Spleen (tissue), 11 donors: ENCODE measurements around the gene RNF103. TPM values are rescaled to one million over a fixed set of nuclear protein-coding genes. Genes with fewer than 3 reads are reported as not detected.

Experiments used
- DNase-seq: peaks from one replicate; pipeline ENCODE4 v3.0.0-alpha.2; 2020
- H3K27ac ChIP-seq, 8 donors: fragments of 200-600 bp; sonication (generic) in 7 of 8; 1 replicate in 4 of 8; 2 replicates in 4 of 8; pipeline versions ENCODE4 v1.5.0 to v1.8.0; 2016 to 2021; ENCODE audit warnings: inconsistent platforms in 4 of 8, mild to moderate bottlenecking in 4 of 8, moderate library complexity in 1 of 8
- H3K27me3 ChIP-seq, 7 donors: fragments of 200-600 bp; sonication (generic) in 6 of 7; replicated peaks in 1 of 7; 1 replicate in 4 of 7; 2 replicates in 3 of 7; pipeline versions ENCODE4 v1.5.0 to v1.8.0; 2016 to 2021; ENCODE audit warnings: inconsistent platforms in 3 of 7, mild to moderate bottlenecking in 1 of 7
- H3K36me3 ChIP-seq, 6 donors: fragments of 200-600 bp; sonication (generic) in 5 of 6; 1 replicate in 4 of 6; 2 replicates in 2 of 6; pipeline versions ENCODE4 v1.5.0 to v1.8.0; 2016 to 2021; ENCODE audit warnings: inconsistent platforms in 2 of 6
- H3K4me1 ChIP-seq, 6 donors: fragments of 200-600 bp; sonication (generic) in 5 of 6; 1 replicate in 3 of 6; 2 replicates in 3 of 6; pipeline versions ENCODE4 v1.5.0 to v1.8.0; 2016 to 2021; ENCODE audit warnings: inconsistent platforms in 3 of 6
- H3K4me3 ChIP-seq, 8 donors: fragments of 200-600 bp; sonication (generic) in 7 of 8; 1 replicate in 4 of 8; 2 replicates in 4 of 8; pipeline versions ENCODE4 v1.5.0 to v1.8.0; 2016 to 2021; ENCODE audit warnings: inconsistent platforms in 4 of 8, mild to moderate bottlenecking in 4 of 8, moderate library complexity in 2 of 8
- H3K9me3 ChIP-seq, 8 donors: fragments of 200-600 bp; sonication (generic) in 7 of 8; 1 replicate in 4 of 8; 2 replicates in 4 of 8; pipeline versions ENCODE4 v1.5.0 to v1.8.0; 2016 to 2021; ENCODE audit warnings: inconsistent platforms in 4 of 8
- CTCF ChIP-seq, 11 experiments: fragments of 200-600 bp in 7 of 11; fragments of 450-650 bp in 4 of 11; sonication (generic) in 4 of 11; IDR thresholded peaks in 8 of 11; conservative IDR thresholded peaks in 3 of 11; 1 replicate in 7 of 11; 2 replicates in 4 of 11; pipeline versions ENCODE4 v1.4.0 to v1.8.0; 2016 to 2021; ENCODE audit warnings: antibody characterized with exemption in 11 of 11, inconsistent platforms in 4 of 11, mild to moderate bottlenecking in 1 of 11
- POLR2A ChIP-seq, 3 donors: fragments of 450-650 bp; IDR thresholded peaks; one replicate each; pipeline ENCODE4 v1.5.1; 2017; ENCODE audit warnings: antibody characterized with exemption in 3 of 3, mild to moderate bottlenecking in 1 of 3
- POLR2AphosphoS5 ChIP-seq, 3 donors: sonication (generic); formaldehyde crosslinking; IDR thresholded peaks; one replicate each; pipeline ENCODE4 v1.5.1; 2017; ENCODE audit warnings: antibody characterized with exemption in 3 of 3
- WGBS, 5 donors: extraction: QIAGEN DNeasy Blood & Tissue Kit in 3 of 5; methylation state at CpG; one replicate each; pipeline versions ENCODE4 v1.1.5 to v1.1.7; 2013 to 2018; 5-methylcytosine and 5-hydroxymethylcytosine counted together
- intact Hi-C: fragments of 100-400 bp; cut with DNase I; formaldehyde crosslinking; loops from one replicate; pipeline ENCODE4 v1.15.0; 2023; ENCODE audit warnings: low total_unique reads
- polyA plus RNA-seq, 3 donors: library from polyadenylated mRNA; stranded (reverse); fragments of 200-250 nt; gene quantifications; one replicate each; pipeline ENCODE4 v1.2.1, GENCODE V29; 2013
- total RNA-seq, 7 donors: library from RNA; depleted of rRNA in 3 of 7; stranded (reverse); fragments of >200 nt in 3 of 7; fragmentation: NEBNext Ultra II Directional in 4 of 7; extraction: Animal tissue kit (Norgen Biotek cat#: 25700) in 4 of 7; gene quantifications; one replicate each; pipeline versions ENCODE4 v1.1.0 to v1.2.1, GENCODE V29; 2016 to 2021
- donor health status: healthy with polysubstance abuse.
- donor health status: DM: no; HTN: no; CAD: no; lungs with moderate emphysema.
- donor health status: DM: no; HTN: no; CAD: no.
- donor health status: Bipolar disorder and iron deficiency.
- donor health status: healthy.
- donor health status: DM: no; HTN: no; CAD: no.
- donor health status: DM: yes; HTN: yes; CAD: no.

RNF103 gene
- total and polyA plus RNA-seq, 10 donors = 9.1 to 34.7 (median 23.1) TPM

DNA sequence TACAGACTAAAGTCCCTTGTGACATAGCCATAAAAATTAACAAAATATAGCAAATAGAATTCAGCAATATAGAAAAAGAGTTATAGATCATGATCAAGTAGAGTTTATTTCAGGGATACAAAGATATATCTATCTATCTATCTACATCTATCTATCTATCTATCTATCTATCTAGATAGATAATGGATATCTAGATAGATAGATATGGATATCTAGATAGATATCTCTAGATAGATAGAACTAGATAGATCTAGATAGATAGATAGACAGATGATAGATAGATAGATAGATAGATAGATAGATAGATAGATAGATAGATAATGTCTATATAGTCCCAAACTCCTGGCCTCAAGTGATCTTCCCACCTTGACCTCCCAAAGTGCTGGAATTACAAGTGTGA, 43.1 kb downstream of the RNF103 start:
- TF ChIP-seq CTCF (IDR thresholded peaks at IDR 0.05 in 8 of 11, conservative IDR thresholded peaks at IDR 0.05 in 3 of 11) = no peak
- no peak for TF ChIP-seq POLR2A (IDR thresholded peaks at IDR 0.05)
- no peak for TF ChIP-seq POLR2AphosphoS5 (IDR thresholded peaks at IDR 0.05)
- DNase-seq = no peak
- no peaks in the 10 kb centered on the region for H3K36me3 ChIP-seq
- no peak overlapping the region for H3K4me3 ChIP-seq
- peaks cover 0 to 16% (median 9%) of the 10 kb centered on the region in 6 donors for H3K4me1 ChIP-seq
- H3K27me3 ChIP-seq = no peaks in the 10 kb centered on the region
- peaks cover 0 to 7% (median 2%) of the 10 kb centered on the region in 8 donors for H3K9me3 ChIP-seq
- H3K27ac ChIP-seq = no peak overlapping the region
- intact Hi-C loops = no loop called here

DNA sequence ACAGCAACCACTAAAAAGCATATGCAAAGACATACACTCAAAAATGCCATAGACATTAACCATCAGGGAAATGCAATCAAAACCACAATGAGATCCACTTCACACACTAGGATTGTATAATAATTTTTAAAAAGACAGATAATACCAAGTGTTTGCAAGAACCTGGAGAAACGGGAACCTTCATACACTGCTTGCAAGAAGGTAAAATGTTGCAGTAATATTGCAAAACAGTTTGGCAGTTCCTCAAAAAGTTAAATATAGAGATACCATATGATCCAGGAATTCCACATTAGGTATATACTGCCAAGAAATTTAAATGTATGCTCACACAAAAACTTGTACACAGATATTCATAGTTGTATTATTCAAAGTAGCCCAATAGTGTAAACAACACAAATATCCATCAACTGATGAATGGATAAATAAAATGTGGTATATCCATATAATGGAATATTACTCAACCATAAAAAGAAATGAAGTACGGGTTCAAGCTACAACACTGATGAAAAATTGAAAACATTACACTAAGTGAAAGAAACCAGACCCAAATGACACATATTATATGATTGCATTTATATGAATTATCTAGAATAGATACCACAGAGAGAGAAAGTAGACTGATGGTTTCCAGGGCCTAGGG, 45.7 kb downstream of the RNF103 start:
- Histone ChIP-seq H3K4me3 (no peak overlapping the region), H3K27me3 (no peaks in the 10 kb centered on the region), H3K36me3 (no peaks in the 10 kb centered on the region), H3K9me3 (peaks cover 0 to 7% (median 2%) of the 10 kb centered on the region in 8 donors), H3K4me1 (no peaks in the 10 kb centered on the region), H3K27ac (peak overlapping the region in 2 of 8 donors; percentile 9 to 37)
- intact Hi-C loops = no loop called here
- no peak for DNase-seq
- WGBS, 5 donors = 63 to 92% (median 84%) methylated on average over 2 of the region's 2 CpGs
- TF ChIP-seq POLR2A (IDR thresholded peaks at IDR 0.05) = no peak
- no peak for TF ChIP-seq POLR2AphosphoS5 (IDR thresholded peaks at IDR 0.05)
- no peak for TF ChIP-seq CTCF (IDR thresholded peaks at IDR 0.05 in 8 of 11, conservative IDR thresholded peaks at IDR 0.05 in 3 of 11)

DNA sequence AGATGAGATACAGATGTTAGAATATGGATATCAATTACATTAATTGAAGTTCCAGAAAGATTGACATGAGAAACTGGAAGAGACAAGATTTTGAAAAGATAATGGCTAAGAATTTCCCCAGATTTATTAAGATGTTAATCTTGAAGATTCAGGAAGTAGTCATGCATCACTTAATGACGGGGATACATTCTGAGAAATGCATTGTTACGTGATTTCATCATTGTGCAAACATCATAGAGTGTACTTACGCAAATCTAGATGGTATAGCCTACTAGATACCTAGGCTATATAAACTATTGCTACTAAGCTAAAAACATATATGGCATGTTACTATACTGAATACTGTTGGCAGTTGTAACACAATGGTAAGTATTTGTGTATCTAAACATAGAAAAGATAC, 53.6 kb downstream of the RNF103 start:
- intact Hi-C loops = no loop called here
- H3K27ac ChIP-seq = no peak overlapping the region
- H3K4me1 ChIP-seq = no peaks in the 10 kb centered on the region
- no peak for TF ChIP-seq POLR2A (IDR thresholded peaks at IDR 0.05)
- no peak for TF ChIP-seq POLR2AphosphoS5 (IDR thresholded peaks at IDR 0.05)
- no peak for TF ChIP-seq CTCF (IDR thresholded peaks at IDR 0.05 in 8 of 11, conservative IDR thresholded peaks at IDR 0.05 in 3 of 11)
- no peaks in the 10 kb centered on the region for H3K36me3 ChIP-seq
- H3K4me3 ChIP-seq = no peak overlapping the region
- no peak for DNase-seq
- H3K9me3 ChIP-seq = no peaks in the 10 kb centered on the region
- no peaks in the 10 kb centered on the region for H3K27me3 ChIP-seq
- WGBS, 5 donors = 65 to 89% (median 72%) methylated on average over 3 of the region's 3 CpGs

DNA sequence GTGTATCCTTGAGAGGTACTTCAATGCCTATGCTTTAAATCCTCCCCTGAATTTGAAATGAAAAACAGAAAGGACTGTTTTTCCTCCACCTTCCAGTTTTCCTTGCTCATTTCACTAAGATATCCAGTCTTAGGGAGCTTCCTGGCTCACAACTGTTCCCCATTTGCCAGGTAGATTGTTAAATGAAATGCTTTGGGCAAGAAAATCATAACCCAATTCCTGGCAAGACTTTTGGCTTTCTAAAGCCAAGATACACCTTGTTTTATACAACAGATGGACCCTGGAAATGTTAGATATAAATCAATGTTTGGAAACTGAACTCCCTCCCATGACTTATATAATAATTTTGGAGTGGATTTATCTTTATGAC, 56.9 kb downstream of the RNF103 start:
- Histone ChIP-seq H3K4me1 (peaks cover 2 to 14% (median 9%) of the 10 kb centered on the region in 6 donors), H3K36me3 (no peaks in the 10 kb centered on the region), H3K9me3 (no peaks in the 10 kb centered on the region), H3K27ac (no peak overlapping the region), H3K27me3 (no peaks in the 10 kb centered on the region), H3K4me3 (no peak overlapping the region)
- intact Hi-C loops = loop anchor here (10.0 kb wide), 1 partner anchor 122 kb away; the partner anchor contains the start of gene KDM3A
- no peak for DNase-seq
- no peak for TF ChIP-seq CTCF (IDR thresholded peaks at IDR 0.05 in 8 of 11, conservative IDR thresholded peaks at IDR 0.05 in 3 of 11)
- TF ChIP-seq POLR2AphosphoS5 (IDR thresholded peaks at IDR 0.05) = no peak
- no peak for TF ChIP-seq POLR2A (IDR thresholded peaks at IDR 0.05)
